HG03439 (cell line): Measurements from ENCODE around the gene RARB.

ENCODE experiments used
- ATAC-seq: cut with Tn5 transposase; IDR thresholded peaks from one replicate; pipeline ENCODE4 v1.9.1; 2021; ENCODE audit warnings: mild to moderate bottlenecking, moderate library complexity; ENCODE audit not compliant: unreplicated experiment

Gene RARB

GRCh38 chr3:25540273-25540672, 112.2 kb downstream of the RARB start:
- ATAC-seq = no peak

GRCh38 chr3:25542492-25543039, 114.5 kb downstream of the RARB start:
- ATAC-seq = no peak

- ATAC-seq = no peak
Observed at GRCh38 chr3:25547103-25547502, 119.0 kb downstream of the RARB start.

- no peak for ATAC-seq
Observed at GRCh38 chr3:25547943-25548674, 120.0 kb downstream of the RARB start.

GRCh38 chr3:25548836-25549235, 120.8 kb downstream of the RARB start:
- ATAC-seq = no peak

GRCh38 chr3:25552251-25552650, 124.2 kb downstream of the RARB start:
- no peak for ATAC-seq

GRCh38 chr3:25554376-25554775, 126.3 kb downstream of the RARB start:
- no peak for ATAC-seq

- no peak for ATAC-seq
Observed at GRCh38 chr3:25555695-25556437, 127.8 kb downstream of the RARB start.

GRCh38 chr3:25556447-25556846, 128.4 kb downstream of the RARB start:
- ATAC-seq = no peak

- ATAC-seq = no peak
Observed at GRCh38 chr3:25557694-25558093, 129.6 kb downstream of the RARB start.

GRCh38 chr3:25558121-25558520, 130.1 kb downstream of the RARB start:
- no peak for ATAC-seq

GRCh38 chr3:25558796-25559195, 130.7 kb downstream of the RARB start:
- ATAC-seq = no peak

- no peak for ATAC-seq
Observed at GRCh38 chr3:25563601-25564000, 135.5 kb downstream of the RARB start.

GRCh38 chr3:25564075-25564474, 136.0 kb downstream of the RARB start:
- no peak for ATAC-seq

- ATAC-seq = no peak
Observed at GRCh38 chr3:25565807-25566206, 137.7 kb downstream of the RARB start.

- no peak for ATAC-seq
Observed at GRCh38 chr3:25566358-25566920, 138.4 kb downstream of the RARB start.

- ATAC-seq = no peak
Observed at GRCh38 chr3:25567388-25567787, 139.3 kb downstream of the RARB start.

- ATAC-seq = no peak
Observed at GRCh38 chr3:25567806-25568524, 139.9 kb downstream of the RARB start.

- no peak for ATAC-seq
Observed at GRCh38 chr3:25568525-25569078, 140.5 kb downstream of the RARB start.

GRCh38 chr3:25571285-25571684, 143.2 kb downstream of the RARB start:
- ATAC-seq = no peak

GRCh38 chr3:25572336-25572735, 144.3 kb downstream of the RARB start:
- ATAC-seq = no peak
